Smooth muscle cell (in vitro differentiated cells): Measurements from ENCODE around the gene EXD1. TPM values are rescaled to one million over a fixed set of nuclear protein-coding genes. Genes with fewer than 3 reads are reported as not detected.

ENCODE experiments used
- DNase-seq: peaks from one replicate; lab custom pipeline; 2025; ENCODE audit not compliant: unreplicated experiment; lab: John Stamatoyannopoulos, UW
- H2AFZ ChIP-seq: fragments of 200-600 bp; sonication (generic); 2 replicates; pipeline ENCODE4 v1.6.0; 2016; ENCODE audit warnings: antibody characterized with exemption, low read depth, mild to moderate bottlenecking
- H3F3A ChIP-seq: fragments of 200-600 bp; sonication (generic); 2 replicates; pipeline ENCODE4 v1.6.0; 2017; ENCODE audit warnings: antibody characterized with exemption, low read depth
- H3K27ac ChIP-seq: fragments of 200-600 bp; sonication (generic); 2 replicates; pipeline ENCODE4 v1.5.1; 2016; ENCODE audit warnings: low read depth, mild to moderate bottlenecking
- H3K27me3 ChIP-seq: fragments of 200-600 bp; sonication (generic); 2 replicates; pipeline ENCODE4 v1.6.1; 2016; ENCODE audit warnings: low read depth, mild to moderate bottlenecking
- H3K36me3 ChIP-seq: fragments of 200-600 bp; sonication (generic); 2 replicates; pipeline ENCODE4 v1.5.1; 2016; ENCODE audit warnings: low read depth
- H3K4me1 ChIP-seq: fragments of 200-600 bp; sonication (generic); 2 replicates; pipeline ENCODE4 v1.5.1; 2016; ENCODE audit warnings: low read depth
- H3K4me2 ChIP-seq: fragments of 200-600 bp; sonication (generic); 2 replicates; pipeline ENCODE4 v1.6.0; 2016; ENCODE audit warnings: mild to moderate bottlenecking
- H3K4me3 ChIP-seq: fragments of 200-600 bp; sonication (generic); 2 replicates; pipeline ENCODE4 v1.5.1; 2016; ENCODE audit warnings: mild to moderate bottlenecking
- H3K79me2 ChIP-seq: fragments of 200-600 bp; sonication (generic); 2 replicates; pipeline ENCODE4 v1.6.0; 2016; ENCODE audit warnings: low read depth, mild to moderate bottlenecking
- H3K9ac ChIP-seq: fragments of 200-600 bp; sonication (generic); 2 replicates; pipeline ENCODE4 v1.6.0; 2016; ENCODE audit warnings: low read depth
- H3K9me3 ChIP-seq: fragments of 200-600 bp; sonication (generic); replicated peaks from 2 replicates; pipeline ENCODE4 v1.5.1; 2016; ENCODE audit warnings: low read depth
- H4K20me1 ChIP-seq: fragments of 200-600 bp; sonication (generic); 2 replicates; pipeline ENCODE4 v1.6.0; 2016; ENCODE audit warnings: low read depth
- WGBS: methylation state at CpG from one replicate; pipeline ENCODE4 v1.1.7; 2016; ENCODE audit warnings: low lambda C conversion rate; 5-methylcytosine and 5-hydroxymethylcytosine counted together
- polyA plus RNA-seq: library from polyadenylated mRNA; unstranded; fragments of >200 nt; fragmentation: Nextera tagmentation; extraction: Ambion mirVana; gene quantifications from 2 replicates; pipeline ENCODE4 v1.2.1, GENCODE V29; 2016
- total RNA-seq: library from RNA; depleted of rRNA; stranded (reverse); fragments of >200 nt; gene quantifications from 2 replicates; pipeline ENCODE4 v1.2.3, GENCODE V29; 2014
- TF ChIP-seq, protein P1 (sequence below): fragments of 200-600 bp; sonication (generic); IDR thresholded peaks from 2 replicates; pipeline ENCODE4 v1.5.1; 2017; ENCODE audit warnings: borderline replicate concordance, mild to moderate bottlenecking, antibody characterized with exemption; ENCODE audit not compliant: insufficient read depth, poor library complexity, severe bottlenecking

The EXD1 gene
- total and polyA plus RNA-seq, 2 experiments from 2014 or later: 0.04 TPM; not detected in 1

DNA sequence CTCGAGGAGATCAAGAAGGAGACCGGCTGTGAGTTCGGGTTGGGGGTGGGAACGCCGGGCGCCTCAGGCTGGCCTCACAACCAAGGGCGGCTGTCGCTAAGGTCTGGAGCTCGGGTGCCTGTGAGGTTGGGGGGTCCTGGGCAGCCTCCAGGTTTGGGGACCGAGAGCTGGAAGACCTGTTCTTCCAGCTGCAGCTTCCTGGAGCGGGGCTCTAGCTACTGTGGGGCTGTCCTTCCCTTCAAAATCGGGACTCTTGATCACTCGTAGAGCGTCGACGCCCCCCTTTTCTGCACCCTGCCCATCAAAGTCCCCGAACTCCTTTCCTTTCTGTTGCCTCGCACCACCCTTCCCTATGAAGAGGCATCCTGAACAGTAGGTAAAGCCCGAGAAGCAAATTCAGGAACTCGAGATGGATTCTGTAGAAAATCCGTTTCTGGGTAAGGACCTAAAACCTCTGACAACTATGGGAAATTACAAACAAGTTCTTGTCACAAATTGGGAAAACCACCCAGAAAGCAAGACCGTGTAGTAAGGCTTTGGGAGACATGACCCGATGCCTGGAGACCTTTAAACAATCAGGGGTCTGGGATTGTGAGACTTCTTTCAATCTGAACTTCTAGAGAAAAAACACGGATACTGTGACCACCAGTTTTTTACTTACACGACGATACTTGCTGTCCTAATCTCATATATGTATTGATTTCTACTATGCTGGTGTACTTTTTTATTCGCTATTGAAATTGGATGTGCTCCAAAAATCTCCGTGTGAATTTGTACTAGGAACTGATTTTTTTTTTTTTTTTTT is 1.1 kb upstream of the EXD1 start:
- no peaks in the 10 kb centered on the region for H3K9me3 ChIP-seq
- TF ChIP-seq, protein P1, sequence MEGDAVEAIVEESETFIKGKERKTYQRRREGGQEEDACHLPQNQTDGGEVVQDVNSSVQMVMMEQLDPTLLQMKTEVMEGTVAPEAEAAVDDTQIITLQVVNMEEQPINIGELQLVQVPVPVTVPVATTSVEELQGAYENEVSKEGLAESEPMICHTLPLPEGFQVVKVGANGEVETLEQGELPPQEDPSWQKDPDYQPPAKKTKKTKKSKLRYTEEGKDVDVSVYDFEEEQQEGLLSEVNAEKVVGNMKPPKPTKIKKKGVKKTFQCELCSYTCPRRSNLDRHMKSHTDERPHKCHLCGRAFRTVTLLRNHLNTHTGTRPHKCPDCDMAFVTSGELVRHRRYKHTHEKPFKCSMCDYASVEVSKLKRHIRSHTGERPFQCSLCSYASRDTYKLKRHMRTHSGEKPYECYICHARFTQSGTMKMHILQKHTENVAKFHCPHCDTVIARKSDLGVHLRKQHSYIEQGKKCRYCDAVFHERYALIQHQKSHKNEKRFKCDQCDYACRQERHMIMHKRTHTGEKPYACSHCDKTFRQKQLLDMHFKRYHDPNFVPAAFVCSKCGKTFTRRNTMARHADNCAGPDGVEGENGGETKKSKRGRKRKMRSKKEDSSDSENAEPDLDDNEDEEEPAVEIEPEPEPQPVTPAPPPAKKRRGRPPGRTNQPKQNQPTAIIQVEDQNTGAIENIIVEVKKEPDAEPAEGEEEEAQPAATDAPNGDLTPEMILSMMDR: no peak
- DNase-seq: no peak
- peak overlapping the region; percentile 96 for H3K27ac ChIP-seq
- H3K27me3 ChIP-seq: no peaks in the 10 kb centered on the region
- H3K36me3 ChIP-seq: no peaks in the 10 kb centered on the region
- peak overlapping the region; percentile 98 for H3K4me2 ChIP-seq
- peak overlapping the region; percentile 98 for H3K4me3 ChIP-seq
- WGBS: 12% methylated on average over 28 of the region's 28 CpGs
- peaks cover 40% of the 10 kb centered on the region for H4K20me1 ChIP-seq
- peak overlapping the region; percentile 98 for H3K9ac ChIP-seq
- peak overlapping the region; percentile 94 for H2AFZ ChIP-seq
- H3F3A ChIP-seq: no peaks in the 10 kb centered on the region
- H3K4me1 ChIP-seq: peaks cover 6% of the 10 kb centered on the region
- peaks cover 52% of the 10 kb centered on the region for H3K79me2 ChIP-seq

DNA sequence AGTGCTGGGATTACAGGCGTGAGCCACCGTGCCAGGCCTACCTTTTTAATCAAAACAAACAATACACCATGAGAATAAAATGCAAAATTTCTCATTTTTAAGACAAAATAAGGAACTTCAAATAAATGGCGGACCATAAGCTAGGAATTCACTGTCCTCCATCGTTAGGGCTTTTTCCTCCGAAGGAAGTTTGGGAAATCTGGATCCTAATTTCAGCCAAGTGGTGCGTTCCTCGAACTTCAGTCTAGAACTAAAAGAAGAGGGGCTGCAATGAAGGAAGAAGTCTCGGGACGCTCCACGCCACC is 260 bp downstream of the EXD1 start:
- no peak for DNase-seq
- Histone ChIP-seq H3K36me3 (no peaks in the 10 kb centered on the region), H3K4me3 (peak overlapping the region; percentile 98), H3K27ac (peak overlapping the region; percentile 96), H2AFZ (peak overlapping the region; percentile 71), H3K9me3 (no peaks in the 10 kb centered on the region), H3F3A (no peaks in the 10 kb centered on the region), H3K27me3 (no peaks in the 10 kb centered on the region), H3K4me1 (peaks cover 6% of the 10 kb centered on the region), H3K4me2 (peak overlapping the region; percentile 98), H4K20me1 (peaks cover 28% of the 10 kb centered on the region), H3K79me2 (peaks cover 39% of the 10 kb centered on the region), H3K9ac (no peak overlapping the region)
- TF ChIP-seq, protein P1: no peak
- WGBS: 31% methylated on average over 10 of the region's 10 CpGs

DNA sequence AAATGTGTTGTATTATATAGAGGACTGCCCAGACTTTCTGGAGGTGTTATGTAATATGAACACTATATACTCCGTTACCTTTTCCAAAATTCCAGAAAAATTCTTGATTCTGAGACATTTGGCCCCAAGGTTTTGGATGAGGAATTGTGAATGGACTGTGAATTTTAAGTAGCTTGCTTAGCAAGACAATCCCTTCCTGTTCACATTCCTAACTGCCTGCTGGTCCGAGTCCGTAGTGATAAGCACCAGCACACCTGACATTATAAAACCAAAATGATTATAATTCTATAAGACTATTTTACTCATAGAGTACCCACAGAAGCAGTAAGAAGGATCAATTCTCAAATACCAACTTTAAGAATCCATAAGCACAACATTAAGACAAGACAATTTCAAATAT is 11.2 kb downstream of the EXD1 start:
- H3K4me3 ChIP-seq: no peak overlapping the region
- TF ChIP-seq, protein P1: no peak
- H3K36me3 ChIP-seq: no peaks in the 10 kb centered on the region
- no peaks in the 10 kb centered on the region for H3K27me3 ChIP-seq
- H3K9ac ChIP-seq: no peak overlapping the region
- H3F3A ChIP-seq: no peaks in the 10 kb centered on the region
- no peak for DNase-seq
- H3K79me2 ChIP-seq: no peaks in the 10 kb centered on the region
- no peaks in the 10 kb centered on the region for H3K4me1 ChIP-seq
- H4K20me1 ChIP-seq: no peaks in the 10 kb centered on the region
- no peak overlapping the region for H3K4me2 ChIP-seq
- 68% methylated on average over 3 of the region's 3 CpGs for WGBS
- no peaks in the 10 kb centered on the region for H3K9me3 ChIP-seq
- no peak overlapping the region for H2AFZ ChIP-seq
- H3K27ac ChIP-seq: no peak overlapping the region

DNA sequence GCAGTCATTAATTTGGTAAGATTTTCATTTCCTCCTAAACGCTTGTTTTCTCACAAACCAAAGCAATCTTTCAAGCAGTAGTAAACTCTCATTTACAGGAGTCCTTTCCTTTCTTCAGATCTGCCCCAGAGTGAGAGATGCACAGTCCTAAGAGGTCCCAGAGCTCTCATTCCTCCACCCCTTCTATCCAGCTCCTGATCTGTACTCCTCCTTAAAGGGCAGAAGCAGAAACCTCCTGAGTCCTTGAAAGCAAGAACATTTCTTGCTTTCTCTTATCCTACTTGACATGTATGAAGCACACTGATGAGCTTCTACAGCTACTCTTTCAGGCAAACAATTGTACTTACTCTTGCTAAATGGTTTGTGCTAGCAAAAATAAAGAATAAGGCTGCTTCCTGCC is 11.7 kb downstream of the EXD1 start:
- no peak overlapping the region for H3K4me3 ChIP-seq
- no peaks in the 10 kb centered on the region for H3K27me3 ChIP-seq
- no peaks in the 10 kb centered on the region for H3K79me2 ChIP-seq
- H3F3A ChIP-seq: no peaks in the 10 kb centered on the region
- no peak for DNase-seq
- WGBS: 67% methylated on average over 1 of the region's 1 CpG
- H3K9ac ChIP-seq: no peak overlapping the region
- H3K9me3 ChIP-seq: no peaks in the 10 kb centered on the region
- H3K4me1 ChIP-seq: no peaks in the 10 kb centered on the region
- H3K4me2 ChIP-seq: no peak overlapping the region
- H3K27ac ChIP-seq: no peak overlapping the region
- H3K36me3 ChIP-seq: no peaks in the 10 kb centered on the region
- TF ChIP-seq, protein P1: no peak
- H4K20me1 ChIP-seq: no peaks in the 10 kb centered on the region
- H2AFZ ChIP-seq: no peak overlapping the region
